Measurements from ENCODE around the gene SOX18. TPM values are rescaled to one million over a fixed set of nuclear protein-coding genes. Genes with fewer than 3 reads are reported as not detected.
A peak's percentile ranks its signal among the peaks of the same experiment; 100 is the strongest.
"Not testable (repeated sequence)": the region's sequence is repeated elsewhere in the genome, so short reads cannot be mapped to it uniquely, and the experiment has no call there.

SOX18 gene
- total RNA-seq, 8 experiments from 2014 or later, result 0.05 to 0.54 (median 0.21) TPM; not detected in 2

DNA sequence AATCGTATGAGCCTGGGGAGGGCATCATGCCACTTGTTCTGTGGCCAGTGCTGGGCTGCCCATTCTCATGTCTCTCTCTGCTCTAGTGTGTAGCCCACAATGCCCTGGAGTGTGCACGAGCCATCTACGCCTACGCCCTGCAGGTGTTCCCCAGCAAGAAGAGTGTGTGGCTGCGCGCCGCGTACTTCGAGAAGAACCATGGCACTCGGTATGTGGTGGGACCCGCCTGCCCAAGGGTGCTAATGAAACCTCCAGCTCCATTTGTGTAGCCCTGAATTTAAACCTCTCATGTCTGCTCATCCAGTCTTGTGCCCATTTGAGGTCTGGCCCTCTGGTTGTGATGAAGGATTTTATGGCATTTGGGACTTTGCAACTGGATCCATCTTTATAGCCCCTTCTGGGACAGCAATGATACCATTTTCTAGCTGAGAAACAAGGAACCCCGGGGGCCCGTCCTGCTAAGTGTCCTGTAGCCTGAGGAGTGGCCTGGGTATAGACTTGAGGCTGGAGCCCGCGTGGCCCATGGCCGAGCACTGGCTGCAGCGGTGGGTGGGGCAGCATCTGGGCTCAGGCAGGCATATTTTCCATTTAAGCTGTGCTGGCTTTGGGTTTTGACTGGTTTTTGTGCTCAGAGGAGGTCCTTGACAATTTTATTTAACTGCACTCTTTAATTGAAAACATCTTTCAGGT is 26.6 kb downstream of the SOX18 start:
- H3K4me1 ChIP-seq (replicated peaks in 1 of 2), result no peaks in the 10 kb centered on the region
- in situ Hi-C loops (cut with MboI; ENCODE audit: low pct_unique_long_range_greater_than_20kb in 2 of 9, low sequenced_read_pairs in 9 of 9, unreplicated experiment in 9 of 9), result no loop called here
- H3K27ac ChIP-seq, result no peak overlapping the region
- 51 to 100% (median 99%) methylated on average over 1 to 10 of the region's 17 CpGs; no CpG with 5 or more reads in 1 of the 10 experiments for WGBS, 10 experiments
- peak in 3 of 8 experiments; percentile 35 to 75 (median 66) for ATAC-seq (replicated peaks in 6 of 8)
- H3K4me3 ChIP-seq, result no peak overlapping the region

DNA sequence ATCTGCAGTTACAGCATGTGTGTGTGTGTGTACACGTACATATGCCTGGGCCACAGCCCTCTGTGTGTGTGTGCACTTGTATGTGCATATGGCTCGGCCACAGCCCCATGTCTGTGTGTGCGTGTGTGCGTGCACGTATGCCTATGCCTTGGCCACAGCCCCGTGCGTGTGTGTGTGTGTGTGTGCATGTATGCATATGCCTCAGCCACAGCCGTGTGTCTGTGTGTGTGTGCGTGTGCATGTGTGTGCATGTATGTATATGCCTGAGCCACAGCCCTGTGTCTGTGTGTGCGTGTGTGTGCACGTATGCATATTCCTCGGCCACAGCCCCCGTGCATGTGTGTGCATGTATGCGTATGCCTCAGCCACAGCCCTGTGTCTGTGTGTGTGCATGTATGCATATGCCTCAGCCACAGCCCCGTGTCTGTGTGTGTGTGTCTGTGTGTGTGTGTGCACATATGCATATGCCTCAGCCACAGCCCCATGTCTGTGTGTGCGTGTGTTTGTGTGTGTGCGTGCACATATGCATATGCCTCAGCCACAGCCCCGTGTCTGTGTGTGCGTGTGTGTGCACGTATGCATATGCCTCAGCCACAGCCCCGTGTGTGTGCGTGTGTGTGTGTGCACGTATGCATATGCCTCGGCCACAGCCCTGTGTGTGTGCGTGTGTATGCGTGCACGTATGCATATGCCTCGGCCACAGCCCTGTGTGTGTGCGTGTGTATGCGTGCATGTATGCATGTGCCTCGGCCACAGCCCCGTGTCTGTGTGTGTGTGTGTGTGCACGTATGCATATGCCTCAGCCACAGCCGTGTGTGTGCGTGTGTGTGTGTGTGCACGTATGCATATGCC is 28.1 kb downstream of the SOX18 start:
- no peak overlapping the region for H3K4me3 ChIP-seq
- H3K4me1 ChIP-seq (replicated peaks in 1 of 2), result no peaks in the 10 kb centered on the region
- 90 to 100% (median 95%) methylated on average over 3 to 15 of the region's 36 CpGs; no CpG with 5 or more reads in 5 of the 10 experiments for WGBS, 10 experiments
- in situ Hi-C loops (cut with MboI; ENCODE audit: low pct_unique_long_range_greater_than_20kb in 2 of 9, low sequenced_read_pairs in 9 of 9, unreplicated experiment in 9 of 9), result no loop called here
- no peak overlapping the region for H3K27ac ChIP-seq
- peak in 2 of 8 experiments; percentile 13 to 20 for ATAC-seq (replicated peaks in 6 of 8)

DNA sequence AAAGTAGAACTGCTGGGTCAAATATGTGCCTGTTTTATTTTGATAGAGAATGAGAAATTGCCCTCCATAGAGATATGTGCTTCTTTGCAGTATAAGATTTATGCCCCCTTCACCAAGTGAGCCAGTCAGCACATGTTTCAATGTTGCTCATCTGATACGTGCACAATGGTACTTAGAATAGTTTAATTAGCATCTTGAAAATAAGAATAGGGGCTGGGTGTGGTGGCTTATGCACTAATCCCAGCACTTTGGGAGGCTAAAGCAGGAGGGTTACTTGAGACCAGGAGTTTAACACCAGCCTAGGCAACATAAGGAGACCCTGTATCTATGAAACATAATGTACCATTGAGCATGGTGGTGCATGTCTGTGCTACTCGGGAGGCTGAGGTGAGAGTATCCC is 33.8 kb downstream of the SOX18 start:
- Histone ChIP-seq H3K4me1 (replicated peaks in 1 of 2) (no peaks in the 10 kb centered on the region), H3K27ac (no peak overlapping the region), H3K4me3 (no peak overlapping the region)
- peak in 3 of 8 experiments; percentile 82 to 91 (median 90) for ATAC-seq (replicated peaks in 6 of 8)
- WGBS, 10 experiments, result 36 to 93% (median 82%) methylated on average over 1 to 2 of the region's 2 CpGs; no CpG with 5 or more reads in 4 of the 10 experiments
- in situ Hi-C loops (cut with MboI; ENCODE audit: low pct_unique_long_range_greater_than_20kb in 2 of 9, low sequenced_read_pairs in 9 of 9, unreplicated experiment in 9 of 9), result no loop called here

DNA sequence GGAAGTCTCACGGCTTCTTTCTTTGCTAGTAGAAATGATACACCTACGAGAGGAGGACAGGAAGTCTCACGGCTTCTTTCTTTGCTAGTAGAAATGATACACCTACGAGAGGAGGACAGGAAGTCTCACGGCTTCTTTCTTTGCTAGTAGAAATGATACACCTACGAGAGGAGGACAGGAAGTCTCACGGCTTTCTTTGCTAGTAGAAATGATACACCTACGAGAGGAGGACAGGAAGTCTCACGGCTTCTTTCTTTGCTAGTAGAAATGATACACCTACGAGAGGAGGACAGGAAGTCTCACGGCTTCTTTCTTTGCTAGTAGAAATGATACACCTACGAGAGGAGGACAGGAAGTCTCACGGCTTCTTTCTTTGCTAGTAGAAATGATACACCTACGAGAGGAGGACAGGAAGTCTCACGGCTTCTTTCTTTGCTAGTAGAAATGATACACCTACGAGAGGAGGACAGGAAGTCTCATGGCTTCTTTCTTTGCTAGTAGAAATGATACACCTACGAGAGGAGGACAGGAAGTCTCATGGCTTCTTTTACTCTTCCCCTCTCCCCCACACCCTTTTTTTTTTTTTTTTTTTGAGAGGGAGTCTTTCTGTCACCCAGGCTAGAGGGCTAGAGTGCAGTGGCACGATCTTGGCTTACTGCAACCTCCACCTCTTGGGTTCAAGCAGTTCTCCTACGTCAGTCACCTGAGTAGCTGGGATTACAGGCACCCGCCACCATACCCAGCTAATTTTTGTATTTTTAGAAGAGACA is 36.9 kb downstream of the SOX18 start:
- H3K4me3 ChIP-seq; in situ Hi-C loops (cut with MboI; ENCODE audit: low pct_unique_long_range_greater_than_20kb in 2 of 9, low sequenced_read_pairs in 9 of 9, unreplicated experiment in 9 of 9); H3K4me1 ChIP-seq (replicated peaks in 1 of 2); ATAC-seq (replicated peaks in 6 of 8); H3K27ac ChIP-seq: not testable (repeated sequence)
- 80 to 100% (median 97%) methylated on average over 1 to 3 of the region's 20 CpGs; no CpG with 5 or more reads in 6 of the 10 experiments for WGBS, 10 experiments

DNA sequence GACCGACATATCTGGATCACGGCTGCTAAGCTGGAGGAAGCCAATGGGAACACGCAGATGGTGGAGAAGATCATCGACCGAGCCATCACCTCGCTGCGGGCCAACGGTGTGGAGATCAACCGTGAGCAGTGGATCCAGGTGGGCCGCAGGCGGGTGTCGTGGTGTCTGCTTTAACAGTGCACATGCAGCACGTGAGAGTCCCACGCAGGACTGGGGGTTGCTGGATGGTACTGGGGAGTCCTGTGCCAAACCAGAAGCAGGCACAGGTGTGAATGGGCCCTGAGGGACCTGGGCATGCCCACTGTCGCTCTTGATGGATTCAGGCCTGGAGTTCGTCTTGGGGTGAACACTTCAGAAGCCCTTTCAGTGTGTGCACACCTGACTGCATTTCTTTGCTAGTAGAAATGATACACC is 38.1 kb downstream of the SOX18 start:
- WGBS, 10 experiments, result 80 to 100% (median 89%) methylated on average over 1 to 3 of the region's 16 CpGs; no CpG with 5 or more reads in 6 of the 10 experiments
- in situ Hi-C loops (cut with MboI; ENCODE audit: low pct_unique_long_range_greater_than_20kb in 2 of 9, low sequenced_read_pairs in 9 of 9, unreplicated experiment in 9 of 9), result no loop called here
- Histone ChIP-seq H3K4me3 (no peak overlapping the region), H3K27ac (no peak overlapping the region), H3K4me1 (replicated peaks in 1 of 2) (no peaks in the 10 kb centered on the region)
- ATAC-seq (replicated peaks in 6 of 8), result no peak

DNA sequence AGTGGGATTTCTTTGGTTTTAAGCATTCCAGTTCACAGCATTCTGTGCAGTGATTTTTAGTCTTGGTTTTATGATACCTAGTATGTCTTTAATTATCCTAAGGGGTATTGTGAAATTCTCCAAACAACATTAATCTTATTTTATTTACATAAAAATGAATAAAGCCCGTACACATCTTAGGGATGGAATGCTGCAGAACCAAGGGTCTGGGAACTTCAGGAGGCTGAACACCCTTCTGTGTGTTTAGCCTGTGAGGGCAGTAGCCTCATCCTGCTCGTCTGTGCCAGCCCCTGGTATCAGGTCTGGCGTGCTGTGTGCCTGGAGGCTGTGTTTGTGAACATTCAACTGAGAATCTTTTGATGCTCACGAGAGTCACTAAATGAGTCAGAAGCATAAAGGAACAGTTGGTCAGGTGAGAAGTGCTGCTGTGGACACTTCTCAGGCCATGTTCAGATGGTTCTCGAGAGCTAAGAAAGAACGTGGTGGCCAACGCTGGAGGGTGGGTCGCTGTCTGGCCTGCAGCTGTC is 38.7 kb downstream of the SOX18 start:
- Histone ChIP-seq H3K4me3 (no peak overlapping the region), H3K4me1 (replicated peaks in 1 of 2) (no peaks in the 10 kb centered on the region), H3K27ac (no peak overlapping the region)
- in situ Hi-C loops (cut with MboI; ENCODE audit: low pct_unique_long_range_greater_than_20kb in 2 of 9, low sequenced_read_pairs in 9 of 9, unreplicated experiment in 9 of 9), result no loop called here
- peak in 3 of 8 experiments; percentile 37 to 85 (median 37) for ATAC-seq (replicated peaks in 6 of 8)
- WGBS, 10 experiments, result 0 to 97% (median 83%) methylated on average over 1 to 5 of the region's 8 CpGs; no CpG with 5 or more reads in 3 of the 10 experiments

DNA sequence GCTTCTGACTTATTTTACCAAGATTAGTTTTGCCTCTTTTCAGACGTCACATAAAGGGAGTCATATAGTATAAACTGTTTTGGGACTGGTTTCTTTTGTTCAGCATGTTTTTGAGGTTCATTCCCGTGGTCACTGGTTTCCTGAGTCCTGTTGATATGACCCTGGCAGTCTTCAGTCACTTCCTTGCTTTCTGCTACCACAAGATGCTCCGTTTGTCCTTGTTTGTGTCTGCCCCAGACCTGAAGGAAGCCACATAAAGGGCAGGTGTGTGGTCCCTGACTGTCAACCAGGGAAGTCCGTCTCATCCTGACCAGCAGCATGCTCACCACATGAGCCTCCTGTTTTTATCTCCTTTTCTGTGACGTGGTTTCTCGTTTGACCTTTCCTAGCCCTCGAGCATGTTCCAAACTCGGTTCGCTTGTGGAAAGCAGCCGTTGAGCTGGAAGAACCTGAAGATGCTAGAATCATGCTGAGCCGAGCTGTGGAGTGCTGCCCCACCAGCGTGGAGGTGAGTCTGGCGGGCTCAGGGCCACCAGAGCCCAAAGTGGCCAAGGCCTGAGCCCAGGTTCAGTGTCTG is 39.5 kb downstream of the SOX18 start:
- 73 to 96% (median 83%) methylated on average over 2 to 11 of the region's 13 CpGs; no CpG with 5 or more reads in 2 of the 10 experiments for WGBS, 10 experiments
- H3K4me1 ChIP-seq (replicated peaks in 1 of 2), result no peaks in the 10 kb centered on the region
- no peak for ATAC-seq (replicated peaks in 6 of 8)
- no peak overlapping the region for H3K27ac ChIP-seq
- H3K4me3 ChIP-seq, result no peak overlapping the region
- in situ Hi-C loops (cut with MboI; ENCODE audit: low pct_unique_long_range_greater_than_20kb in 2 of 9, low sequenced_read_pairs in 9 of 9, unreplicated experiment in 9 of 9), result no loop called here

DNA sequence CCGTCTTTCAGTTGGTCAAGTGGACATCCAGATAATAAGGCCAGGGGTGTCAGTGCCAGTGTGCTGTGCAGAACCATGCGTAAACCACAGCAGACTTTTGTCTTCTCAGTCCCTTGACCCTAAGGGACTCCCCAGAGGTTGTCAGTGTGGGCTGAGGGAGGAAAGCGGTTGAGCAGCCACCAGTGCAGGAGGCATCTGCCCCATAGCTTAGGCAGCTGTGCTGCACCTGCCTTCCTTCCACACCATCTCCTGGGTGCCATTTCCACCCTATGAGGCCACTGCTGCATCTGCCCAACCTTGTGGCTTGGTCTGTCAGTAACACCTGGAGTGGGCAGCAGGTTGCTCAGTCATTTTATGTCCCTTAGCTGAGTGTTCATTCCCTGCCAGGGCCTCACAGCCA is 42.5 kb downstream of the SOX18 start:
- no peak for ATAC-seq (replicated peaks in 6 of 8)
- in situ Hi-C loops (cut with MboI; ENCODE audit: low pct_unique_long_range_greater_than_20kb in 2 of 9, low sequenced_read_pairs in 9 of 9, unreplicated experiment in 9 of 9), result no loop called here
- H3K27ac ChIP-seq, result no peak overlapping the region
- H3K4me1 ChIP-seq (replicated peaks in 1 of 2), result no peaks in the 10 kb centered on the region
- no peak overlapping the region for H3K4me3 ChIP-seq
- WGBS, 10 experiments, result 93 to 100% (median 100%) methylated on average over 1 to 2 of the region's 3 CpGs; no CpG with 5 or more reads in 6 of the 10 experiments

DNA sequence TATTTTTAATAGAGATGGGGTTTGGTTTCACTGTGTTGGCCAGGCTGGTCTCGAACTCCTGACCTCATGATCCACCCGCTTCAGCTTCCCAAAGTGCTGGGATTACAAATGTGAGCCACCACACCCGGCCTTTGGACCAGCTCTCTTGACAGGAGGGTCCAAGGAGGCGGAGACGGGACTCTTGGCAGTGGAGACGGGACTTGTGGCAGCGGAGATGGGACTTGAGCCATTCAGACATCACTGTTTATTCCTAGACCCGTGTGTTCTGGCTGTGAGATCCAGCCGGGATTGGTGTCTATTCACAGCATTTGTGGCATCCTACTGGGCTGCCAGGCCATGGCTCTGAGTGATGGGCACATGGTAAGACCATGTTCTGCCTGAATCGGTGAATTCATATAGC is 42.9 kb downstream of the SOX18 start:
- H3K4me1 ChIP-seq (replicated peaks in 1 of 2), result no peaks in the 10 kb centered on the region
- WGBS, 10 experiments, result 20 to 98% (median 92%) methylated on average over 1 to 9 of the region's 10 CpGs; no CpG with 5 or more reads in 5 of the 10 experiments
- no peak overlapping the region for H3K4me3 ChIP-seq
- no peak for ATAC-seq (replicated peaks in 6 of 8)
- in situ Hi-C loops (cut with MboI; ENCODE audit: low pct_unique_long_range_greater_than_20kb in 2 of 9, low sequenced_read_pairs in 9 of 9, unreplicated experiment in 9 of 9), result no loop called here
- H3K27ac ChIP-seq, result no peak overlapping the region

DNA sequence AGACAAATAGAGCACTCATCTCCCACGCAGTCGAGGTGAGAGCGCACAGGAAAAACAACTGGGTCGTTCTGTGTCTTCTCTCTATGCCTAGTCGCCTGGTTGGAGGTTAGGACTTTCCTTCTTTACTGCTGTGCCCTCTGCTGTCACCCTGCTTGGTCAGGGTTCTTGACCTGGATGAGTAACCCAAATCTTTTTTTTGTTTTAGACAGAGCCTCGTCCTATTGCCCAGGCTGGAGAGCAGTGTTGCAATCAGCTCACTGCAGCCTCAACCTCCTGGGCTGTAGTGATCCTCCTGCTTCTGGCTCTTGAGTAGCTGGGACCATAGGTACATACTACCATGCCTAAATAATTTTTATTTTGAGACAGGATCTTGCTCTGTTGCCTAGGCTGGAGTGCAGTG is 44.0 kb downstream of the SOX18 start:
- Histone ChIP-seq H3K4me1 (replicated peaks in 1 of 2) (no peaks in the 10 kb centered on the region), H3K27ac (no peak overlapping the region), H3K4me3 (no peak overlapping the region)
- 80 to 100% (median 97%) methylated on average over 2 to 6 of the region's 6 CpGs; no CpG with 5 or more reads in 3 of the 10 experiments for WGBS, 10 experiments
- no peak for ATAC-seq (replicated peaks in 6 of 8)
- in situ Hi-C loops (cut with MboI; ENCODE audit: low pct_unique_long_range_greater_than_20kb in 2 of 9, low sequenced_read_pairs in 9 of 9, unreplicated experiment in 9 of 9), result no loop called here

DNA sequence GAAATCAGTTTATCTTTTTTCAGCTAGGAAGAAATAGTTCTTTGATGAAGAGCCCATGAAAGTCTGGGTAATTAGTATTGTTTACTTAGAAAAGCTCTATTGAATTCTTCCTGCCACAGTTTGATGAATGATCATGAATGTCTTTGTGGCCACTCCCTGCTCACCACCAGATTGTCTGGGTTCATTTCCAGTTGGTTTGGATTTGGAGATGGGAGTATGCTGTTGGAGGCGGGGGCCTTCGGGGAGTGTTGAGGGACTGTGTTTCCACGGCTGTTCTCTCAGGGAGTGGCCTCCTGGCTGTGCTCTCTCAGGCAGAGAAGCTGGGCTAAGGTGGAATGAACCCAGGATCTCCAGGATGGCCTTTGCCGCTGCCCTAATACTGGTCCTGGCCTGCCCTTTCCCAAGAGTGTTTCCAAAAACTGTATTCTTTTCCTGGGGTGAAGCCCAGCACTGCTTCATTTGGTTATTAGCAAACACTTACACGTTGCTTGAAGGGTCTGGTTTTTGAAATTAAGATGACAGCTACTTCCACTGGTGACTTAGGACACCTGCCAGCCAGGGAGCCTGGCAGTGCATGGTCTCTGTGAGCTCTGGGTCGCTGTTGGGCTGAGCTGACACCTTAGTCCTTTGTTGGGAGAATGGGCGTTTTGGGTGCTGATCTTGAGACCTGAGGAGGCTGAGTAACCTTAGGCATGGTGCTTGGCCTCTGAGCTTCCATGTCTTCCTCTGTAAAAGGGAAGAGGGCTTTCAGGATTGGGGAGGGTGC is 45.3 kb downstream of the SOX18 start:
- no peak overlapping the region for H3K4me3 ChIP-seq
- peak in 3 of 8 experiments; percentile 86 to 99 (median 97) for ATAC-seq (replicated peaks in 6 of 8)
- H3K4me1 ChIP-seq (replicated peaks in 1 of 2), result no peaks in the 10 kb centered on the region
- 42 to 100% (median 80%) methylated on average over 1 to 4 of the region's 7 CpGs; no CpG with 5 or more reads in 1 of the 10 experiments for WGBS, 10 experiments
- no peak overlapping the region for H3K27ac ChIP-seq
- in situ Hi-C loops (cut with MboI; ENCODE audit: low pct_unique_long_range_greater_than_20kb in 2 of 9, low sequenced_read_pairs in 9 of 9, unreplicated experiment in 9 of 9), result no loop called here

DNA sequence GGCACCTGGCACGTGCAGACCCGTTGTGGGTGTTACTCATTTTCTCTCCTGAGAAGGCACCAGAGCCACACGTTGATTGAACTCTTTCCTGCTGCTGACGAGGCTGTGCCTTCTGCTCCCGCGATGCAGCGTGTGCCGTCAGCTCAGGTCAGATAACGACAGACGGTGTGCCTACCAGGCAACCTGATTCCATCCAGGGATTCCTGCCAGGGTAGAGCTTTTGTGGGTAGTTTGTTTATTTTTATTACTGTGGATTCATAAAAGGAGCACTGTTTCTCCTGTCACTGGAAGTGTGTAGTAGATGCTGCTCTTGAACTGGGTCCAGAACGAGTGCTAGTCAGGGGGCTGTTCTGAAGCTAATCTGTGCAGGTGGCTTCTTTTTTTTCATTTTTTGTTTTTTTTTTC is 47.8 kb downstream of the SOX18 start:
- H3K27ac ChIP-seq, result no peak overlapping the region
- WGBS, 10 experiments, result 22 to 100% (median 91%) methylated on average over 1 to 11 of the region's 11 CpGs; no CpG with 5 or more reads in 2 of the 10 experiments
- no peak for ATAC-seq (replicated peaks in 6 of 8)
- in situ Hi-C loops (cut with MboI; ENCODE audit: low pct_unique_long_range_greater_than_20kb in 2 of 9, low sequenced_read_pairs in 9 of 9, unreplicated experiment in 9 of 9), result no loop called here
- no peak overlapping the region for H3K4me3 ChIP-seq
- no peaks in the 10 kb centered on the region for H3K4me1 ChIP-seq (replicated peaks in 1 of 2)

All from motor neuron (in vitro differentiated cells).